ENCODE results near the gene FER1L5.

The FER1L5 gene

DNA sequence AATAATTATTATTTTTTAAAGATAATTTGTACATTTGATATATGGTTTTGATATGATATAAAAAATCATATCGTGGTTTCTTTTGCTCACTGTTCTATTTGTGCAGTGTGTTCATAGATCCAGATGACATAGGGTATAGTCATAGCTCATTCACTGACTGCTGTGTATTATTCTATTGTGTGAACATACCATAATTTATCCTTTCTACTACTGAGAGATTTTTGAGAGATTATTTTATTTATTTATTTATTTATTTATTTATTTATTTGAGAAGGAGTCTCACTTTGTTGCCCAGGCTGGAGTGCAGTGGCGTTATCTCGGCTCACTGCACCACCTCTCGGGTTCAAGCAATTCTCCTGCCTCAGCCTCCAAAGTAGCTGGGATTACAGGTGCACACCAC, 39.0 kb downstream of the FER1L5 start:
- FAIRE-seq: no peak

DNA sequence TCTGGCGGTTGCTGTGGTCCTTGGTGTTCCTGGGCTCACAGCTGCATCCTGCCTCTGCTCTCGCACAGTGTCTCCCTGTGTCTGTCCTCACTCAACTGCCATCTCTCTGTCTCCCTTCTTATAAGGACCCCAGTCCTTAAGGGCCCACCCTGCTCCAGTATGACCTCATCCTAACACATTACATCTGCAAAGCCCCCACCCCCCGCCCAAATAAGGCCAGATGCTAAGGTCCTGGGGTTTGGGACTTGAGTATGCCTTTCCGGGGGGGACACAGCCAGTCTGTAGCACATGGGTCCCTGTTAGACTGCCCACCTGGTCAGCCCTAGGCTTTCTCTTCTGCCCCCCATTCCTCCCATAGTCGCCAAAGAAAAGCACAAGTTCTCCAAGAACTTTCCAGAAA, 40.7 kb downstream of the FER1L5 start:
- FAIRE-seq: no peak

DNA sequence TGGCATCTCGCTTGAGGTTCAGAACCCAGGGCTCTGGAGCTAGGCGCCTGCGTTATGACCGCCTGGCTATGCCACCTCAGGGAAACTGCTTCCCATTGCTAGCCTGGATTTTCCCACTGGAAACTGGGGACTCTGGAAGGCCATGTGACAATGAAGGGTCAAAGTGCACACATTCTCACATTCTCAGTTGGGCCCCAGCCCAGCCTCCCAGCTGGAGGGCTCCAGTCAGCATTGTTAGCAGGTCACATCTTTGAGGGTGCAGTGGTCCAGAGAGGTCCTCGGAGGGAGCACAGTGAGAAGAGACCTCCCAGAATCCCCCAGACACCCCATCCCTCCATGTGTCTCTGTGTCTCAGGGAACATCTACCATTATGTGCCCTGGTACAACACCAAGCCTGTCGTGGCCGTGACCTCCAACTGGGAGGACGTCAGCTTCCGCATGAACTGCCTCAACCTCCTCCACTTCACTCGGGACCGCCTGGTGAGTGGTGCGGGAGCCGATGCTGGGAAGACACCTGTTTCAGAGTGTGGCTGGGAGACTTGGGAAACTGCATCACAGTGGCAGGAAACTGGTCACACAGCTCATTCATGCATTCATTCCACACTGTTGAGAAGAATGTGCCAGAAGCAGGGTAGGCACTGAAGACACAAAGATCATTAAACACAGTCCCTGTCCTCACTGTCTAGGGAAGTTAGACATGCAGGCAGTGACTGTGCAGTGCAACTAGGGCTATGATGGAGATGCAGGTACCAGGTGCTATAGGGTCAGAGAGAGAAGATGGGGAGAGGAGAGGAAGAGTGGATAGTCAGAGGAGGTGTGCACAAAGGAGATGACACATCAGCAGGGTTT, 41.6 kb downstream of the FER1L5 start:
- FAIRE-seq: no peak

DNA sequence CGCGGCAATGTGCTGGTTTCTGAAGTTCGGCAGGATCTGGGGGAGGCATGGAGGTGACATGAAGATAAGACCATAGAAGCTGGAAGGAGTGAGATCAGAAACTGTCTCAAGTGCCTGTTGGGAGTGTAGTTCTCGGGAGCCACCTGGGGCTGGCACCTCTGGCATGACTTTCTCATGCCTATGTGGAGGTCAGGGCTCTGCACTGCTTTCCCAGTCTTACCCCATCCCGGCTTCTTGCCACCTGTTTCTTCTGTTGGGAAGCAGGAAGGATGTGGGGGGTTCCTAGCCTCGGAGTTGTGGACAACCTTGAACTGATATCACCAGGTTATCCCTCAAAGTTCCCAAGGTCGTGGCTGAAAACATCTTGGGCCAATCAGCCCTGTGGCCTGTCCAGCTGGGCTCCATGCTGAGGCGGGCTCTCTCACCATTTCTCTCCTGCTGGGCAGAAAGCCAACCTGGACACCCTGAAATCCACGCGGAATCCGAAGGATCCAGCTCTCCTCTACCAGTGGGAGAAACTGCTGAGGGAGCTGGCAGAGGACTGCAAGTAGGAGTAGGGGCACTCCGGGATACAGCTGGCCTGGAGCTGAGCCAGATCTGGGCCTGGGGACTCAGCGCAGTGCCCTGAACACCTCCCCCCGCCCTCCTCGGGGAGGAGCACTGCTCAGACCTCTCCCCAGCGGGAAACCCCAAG, 42.5 kb downstream of the FER1L5 start:
- no peak for FAIRE-seq

DNA sequence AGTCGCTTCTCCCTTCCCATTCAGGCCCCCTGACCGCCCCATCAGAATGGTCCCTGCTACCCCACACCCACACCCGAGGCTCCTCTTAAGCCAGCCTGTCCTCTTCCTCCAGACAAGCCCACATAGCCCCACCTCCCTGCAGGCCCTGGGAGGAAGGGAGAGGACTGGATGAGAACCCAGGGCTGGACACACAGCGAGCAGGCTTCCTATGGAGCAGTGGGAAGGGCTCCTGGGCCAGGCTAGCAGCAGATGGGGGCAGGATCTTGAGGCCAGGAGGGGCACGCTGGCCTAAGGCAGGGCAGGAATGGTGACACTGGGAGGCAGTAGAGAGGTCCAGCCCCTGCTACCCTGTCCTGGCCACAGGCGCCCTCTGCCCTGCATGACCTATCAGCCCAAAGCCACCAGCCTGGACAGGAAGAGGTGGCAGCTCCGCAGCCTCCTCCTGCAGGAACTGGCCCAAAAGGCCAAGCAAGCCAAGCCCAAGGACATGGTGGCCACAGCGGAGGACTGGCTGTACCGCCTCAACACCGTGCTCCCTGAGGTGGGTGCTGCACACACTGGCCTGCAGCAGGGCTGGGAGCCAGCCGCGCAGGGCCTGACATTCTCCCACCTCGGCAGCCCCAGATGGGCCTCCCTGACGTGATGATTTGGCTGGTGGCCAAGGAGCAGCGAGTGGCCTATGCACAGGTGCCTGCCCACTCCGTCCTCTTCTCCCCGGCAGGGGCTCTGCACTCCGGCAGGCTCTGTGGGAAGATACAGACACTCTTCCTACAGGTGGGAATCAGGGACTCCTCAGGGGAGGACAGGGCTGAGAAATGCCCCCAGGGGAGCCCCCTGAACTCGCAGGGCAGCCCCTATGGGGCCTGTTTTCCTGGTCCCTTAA, 43.3 kb downstream of the FER1L5 start:
- FAIRE-seq: no peak

DNA sequence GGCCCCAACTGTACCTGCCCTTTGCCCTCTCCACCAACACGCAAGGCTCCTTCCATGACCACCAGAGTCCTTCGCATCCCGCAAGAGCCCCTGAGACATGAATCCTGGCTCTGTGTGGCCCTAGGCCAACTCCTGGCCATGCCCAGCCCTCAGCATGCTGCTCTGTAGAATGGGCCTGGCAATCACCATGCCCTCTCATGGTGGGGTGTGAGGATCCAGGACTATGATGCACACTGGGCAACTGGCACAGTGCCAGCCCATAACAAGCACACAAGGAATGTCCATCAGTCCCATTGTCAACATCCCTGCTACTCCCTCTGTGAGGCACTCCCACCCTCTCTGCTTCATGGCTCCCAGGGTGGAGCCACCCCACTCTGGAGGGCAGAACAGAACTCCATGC, 44.7 kb downstream of the FER1L5 start:
- no peak for FAIRE-seq

DNA sequence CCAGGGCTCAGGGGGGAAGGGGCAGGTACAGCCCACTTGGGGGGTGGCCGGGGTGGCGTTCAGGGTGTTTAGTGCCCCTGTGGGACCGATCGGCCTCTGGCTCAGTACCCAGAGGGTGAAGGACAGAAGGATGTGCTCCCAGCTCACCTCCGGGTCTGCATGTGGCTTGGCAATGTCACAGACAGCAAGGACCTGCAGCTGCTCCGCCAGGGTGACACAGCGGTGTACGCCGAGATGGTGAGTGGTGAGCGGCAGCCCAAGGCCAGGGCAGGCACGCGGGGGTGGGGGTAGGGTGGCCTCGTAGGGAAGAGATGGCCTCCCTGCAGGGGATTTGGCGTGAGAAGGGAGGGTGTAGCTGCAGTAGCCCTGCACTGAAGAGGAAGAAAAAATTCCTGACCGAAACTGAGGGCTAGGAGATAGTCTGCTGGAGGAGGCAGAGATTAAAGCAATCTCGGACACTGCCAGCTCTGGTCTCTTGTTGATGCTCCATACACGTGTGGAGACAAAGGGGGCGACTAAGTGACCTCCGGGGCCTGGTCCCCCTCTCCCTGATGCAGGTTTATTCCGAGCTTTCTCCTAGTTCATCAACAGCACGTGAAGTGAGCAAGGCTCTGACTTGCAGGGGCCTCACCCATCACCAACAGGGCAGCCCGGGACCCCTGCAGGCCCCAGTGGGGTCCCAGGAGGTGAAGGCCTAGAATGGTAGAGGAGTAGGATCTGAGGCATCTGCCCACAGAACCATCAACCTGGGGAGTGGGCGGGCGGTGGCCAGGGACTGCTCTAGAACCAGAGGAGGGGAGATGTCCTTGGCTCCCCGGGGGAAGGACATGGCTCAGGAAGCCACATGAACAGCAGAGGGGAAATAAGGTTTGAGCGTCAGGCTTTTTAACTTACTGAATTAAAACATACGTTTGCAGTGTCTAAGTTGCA, 45.4 kb downstream of the FER1L5 start:
- FAIRE-seq: no peak

DNA sequence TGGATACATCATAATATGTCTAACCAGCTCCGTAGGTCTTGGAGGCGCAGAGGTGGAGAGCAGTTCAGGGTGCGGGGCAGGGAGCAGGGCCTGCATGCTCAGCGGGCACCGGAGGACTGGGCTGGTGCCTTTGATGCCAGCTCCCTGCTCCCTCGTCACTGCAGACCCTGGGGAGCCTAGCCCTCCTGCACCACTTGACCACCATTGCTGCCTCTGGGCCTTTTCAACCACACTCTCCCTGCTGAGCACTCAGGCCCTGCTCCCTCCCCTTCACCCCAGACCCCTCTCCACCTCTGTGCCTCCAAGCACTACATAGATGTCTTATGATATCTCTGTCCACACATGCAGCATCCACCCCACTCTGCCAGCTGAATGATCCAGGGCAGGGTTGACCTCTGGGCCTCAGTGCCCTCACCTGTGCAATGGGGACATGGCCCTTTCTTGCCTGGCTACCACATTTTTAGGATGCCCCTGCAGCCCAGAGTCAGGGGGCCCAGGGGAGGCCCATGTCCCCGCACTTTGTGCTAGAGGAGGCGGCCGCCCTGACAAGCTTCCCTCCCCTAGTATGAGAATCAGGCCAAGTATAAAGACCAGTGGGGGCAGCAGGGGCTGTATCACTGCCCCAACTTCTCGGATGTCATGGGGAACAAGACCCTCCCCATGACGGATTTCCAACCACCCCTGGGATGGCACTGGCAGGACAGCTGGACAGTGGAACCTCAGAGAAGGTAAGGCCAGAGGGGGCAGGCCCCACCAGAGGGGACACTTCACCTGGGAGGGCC, 46.3 kb downstream of the FER1L5 start:
- FAIRE-seq: no peak

DNA sequence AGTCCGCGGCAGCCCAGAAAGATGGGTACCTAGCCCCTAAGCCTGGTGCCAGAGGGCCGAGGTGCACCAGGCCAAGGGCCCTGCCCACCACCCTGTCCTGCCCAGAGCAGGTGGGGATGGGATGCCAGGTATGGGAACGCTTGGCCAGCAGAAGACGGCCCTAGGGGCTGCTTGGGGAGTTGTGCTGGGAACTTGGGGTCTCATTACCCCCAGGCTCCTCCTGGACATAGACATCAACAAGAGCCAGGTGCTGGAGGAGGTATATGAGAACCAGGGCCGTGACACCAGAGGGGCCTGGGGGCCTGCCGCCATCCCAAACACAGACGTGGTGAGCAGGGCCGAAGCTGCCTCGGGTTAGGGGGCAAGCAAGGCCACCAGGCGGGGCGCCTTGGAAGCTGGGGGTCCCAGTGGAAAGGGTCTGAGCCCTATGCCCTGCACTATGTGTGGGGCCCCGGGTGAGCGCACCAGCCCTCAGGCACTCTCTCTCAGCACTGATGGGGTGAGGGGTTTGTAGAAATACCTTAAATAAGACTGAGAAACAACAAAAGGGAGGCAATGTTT, 46.9 kb downstream of the FER1L5 start:
- FAIRE-seq: no peak

DNA sequence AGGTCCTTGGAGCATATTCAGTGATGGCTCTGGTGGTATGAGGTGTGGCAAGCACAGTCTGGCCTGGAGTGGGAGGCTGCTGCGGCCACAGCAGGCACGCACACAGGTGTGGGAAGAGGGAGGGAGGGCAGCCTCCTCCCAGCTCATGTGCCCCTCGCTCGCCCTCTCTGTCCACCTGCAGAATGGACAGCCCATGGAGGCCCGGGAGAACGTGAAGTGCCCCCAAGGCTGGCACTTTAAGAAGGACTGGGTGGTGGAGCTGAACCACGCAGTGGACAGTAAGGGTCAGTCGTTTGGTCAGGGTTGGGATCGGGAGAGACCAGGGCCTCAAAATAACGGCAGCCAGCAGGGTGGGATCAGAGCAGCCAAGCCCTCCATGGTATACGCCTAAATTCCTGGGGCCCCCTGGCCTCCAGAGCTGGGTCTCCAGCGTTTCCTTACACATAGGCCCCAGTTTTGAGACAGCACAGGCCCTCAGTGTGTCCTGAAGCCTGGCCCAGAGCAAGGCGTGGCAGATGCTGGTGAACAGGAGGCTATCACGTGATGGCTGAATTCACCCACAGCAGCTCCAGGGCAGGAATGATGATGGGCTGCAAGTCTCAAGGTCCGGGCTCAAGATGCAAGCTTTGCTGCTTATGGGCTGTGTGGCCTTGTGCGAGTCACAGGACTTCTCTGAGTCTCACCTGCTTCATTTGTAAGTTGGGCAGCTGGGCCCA, 47.9 kb downstream of the FER1L5 start:
- no peak for FAIRE-seq

DNA sequence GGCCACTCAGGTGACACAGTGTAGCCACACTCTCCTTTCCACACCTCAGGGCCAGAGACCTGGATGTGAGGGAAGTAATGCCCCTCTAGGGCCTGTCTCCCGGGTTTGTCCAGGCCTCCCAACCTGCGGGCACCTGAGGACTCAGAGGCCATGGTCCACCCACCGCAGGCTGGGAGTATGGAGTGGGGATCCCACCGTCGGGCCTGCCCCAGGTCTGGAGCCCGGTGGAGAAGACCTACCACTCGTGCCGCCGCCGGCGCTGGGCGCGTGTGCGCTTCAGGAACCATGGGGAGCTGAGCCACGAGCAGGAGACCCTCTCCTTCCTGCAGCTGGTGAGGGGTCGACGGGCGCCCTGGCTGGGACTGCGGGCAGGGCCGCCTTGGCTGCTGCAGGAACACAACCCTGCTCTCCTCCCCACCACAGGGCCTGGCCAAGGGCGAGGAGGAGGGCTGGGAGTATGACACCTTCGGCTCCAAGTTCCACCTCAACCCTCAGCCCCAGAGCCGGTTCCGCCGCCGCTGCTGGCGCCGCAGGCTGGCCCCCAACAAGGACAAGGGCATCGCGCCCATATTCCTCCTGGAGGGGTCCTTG, 48.6 kb downstream of the FER1L5 start:
- FAIRE-seq: no peak

DNA sequence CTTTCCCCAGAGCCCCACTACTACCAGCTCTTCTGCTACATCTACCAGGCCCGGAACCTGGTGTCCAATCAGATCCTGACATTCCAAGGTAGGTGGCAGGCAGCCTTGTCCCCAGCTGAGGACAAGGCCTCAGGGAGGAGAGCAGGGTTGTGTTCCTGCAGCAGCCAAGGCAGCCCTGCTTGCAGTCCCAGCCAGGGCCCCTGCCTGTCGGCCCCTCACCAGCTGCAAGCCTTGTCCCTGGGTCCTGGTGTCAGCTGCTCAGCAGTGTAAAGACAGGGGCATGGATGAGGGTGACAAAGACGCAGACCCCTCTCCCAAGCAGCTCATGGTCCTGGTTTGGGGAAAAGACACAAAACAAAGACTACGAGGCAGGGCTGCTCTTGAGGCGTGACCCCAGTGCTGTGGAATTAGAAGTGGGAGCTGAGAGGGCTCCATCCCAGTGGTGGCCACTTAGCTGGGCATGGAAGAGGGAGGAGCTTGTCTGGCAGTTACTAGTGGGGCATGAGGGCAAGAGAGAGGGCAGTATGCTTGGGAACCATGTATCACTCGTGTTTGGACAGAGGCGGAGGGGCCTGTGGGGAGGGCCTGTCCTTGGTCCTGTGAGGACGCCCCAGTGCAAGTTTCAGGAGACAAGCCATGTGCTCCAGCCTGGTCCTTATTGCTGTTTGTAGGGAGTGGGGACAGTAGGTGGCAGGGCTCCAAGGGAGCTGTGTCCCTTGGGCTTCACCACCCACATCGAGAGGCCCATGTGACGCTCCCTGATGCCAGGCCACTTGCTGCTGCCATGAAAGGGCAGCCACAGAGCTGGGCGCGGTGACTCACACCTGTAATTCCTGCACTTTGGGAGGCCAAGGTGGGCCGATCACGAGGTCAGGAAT, 49.8 kb downstream of the FER1L5 start:
- FAIRE-seq: no peak

DNA sequence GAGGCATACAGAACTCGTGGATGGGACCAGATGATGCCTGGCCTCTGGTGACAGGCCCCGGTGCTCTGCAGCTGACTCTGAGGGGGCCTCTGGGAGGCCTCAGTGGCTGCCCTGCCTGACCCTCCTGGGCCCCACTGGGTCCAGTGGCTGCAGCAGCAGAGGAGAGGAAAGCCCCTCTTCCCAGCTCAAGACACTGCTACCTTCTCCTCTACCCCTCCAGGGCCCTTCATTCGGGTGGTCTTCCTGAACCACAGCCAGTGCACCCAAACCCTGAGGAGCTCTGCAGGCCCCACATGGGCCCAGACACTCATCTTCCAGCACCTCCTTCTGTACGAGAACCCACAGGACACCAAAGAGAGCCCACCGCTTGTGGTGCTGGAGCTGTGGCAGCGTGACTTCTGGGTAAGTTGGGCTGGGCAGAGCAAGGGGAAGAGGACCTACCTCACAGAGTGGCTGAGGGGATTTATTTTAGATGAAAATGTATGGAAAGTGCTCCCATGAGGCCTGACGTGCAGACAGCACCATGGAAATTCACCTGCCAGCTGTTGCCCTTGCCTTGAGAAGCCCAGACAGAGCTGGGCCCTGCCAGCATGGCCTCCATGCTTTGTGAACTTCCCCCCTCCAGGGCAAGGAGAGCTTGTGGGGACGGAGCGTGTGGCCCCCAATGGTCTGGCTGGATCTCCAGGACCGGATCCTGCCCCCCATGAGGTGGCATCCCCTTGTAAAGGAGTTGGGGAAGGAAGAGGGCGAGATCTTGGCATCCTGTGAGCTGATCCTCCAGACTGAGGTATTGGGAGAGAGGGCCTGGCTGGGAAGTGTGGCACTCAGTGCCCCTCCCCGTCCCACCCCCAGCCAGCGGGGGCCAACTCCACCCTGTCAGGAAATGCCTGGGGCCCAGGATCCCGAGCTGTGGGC, 51.0 kb downstream of the FER1L5 start:
- no peak for FAIRE-seq

DNA sequence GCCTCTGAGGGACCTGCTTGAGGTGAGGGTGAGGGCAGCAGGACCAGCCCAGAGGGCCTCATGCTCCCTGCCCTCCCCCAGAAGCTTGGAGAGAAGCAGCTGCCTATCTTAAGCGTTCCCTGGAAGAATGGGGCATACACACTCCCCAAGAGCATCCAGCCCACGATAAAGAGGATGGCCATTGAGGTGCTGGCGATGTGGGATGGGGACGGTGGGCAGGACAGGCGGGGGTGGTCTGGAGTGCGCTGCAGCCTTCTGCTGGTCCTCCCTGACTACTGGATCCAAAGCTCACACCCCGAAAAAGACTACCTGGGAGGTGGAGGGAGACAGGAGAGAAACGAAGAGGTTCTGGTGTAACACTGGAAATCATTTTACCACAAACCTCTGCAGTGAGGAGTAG, 51.7 kb downstream of the FER1L5 start:
- no peak for FAIRE-seq

DNA sequence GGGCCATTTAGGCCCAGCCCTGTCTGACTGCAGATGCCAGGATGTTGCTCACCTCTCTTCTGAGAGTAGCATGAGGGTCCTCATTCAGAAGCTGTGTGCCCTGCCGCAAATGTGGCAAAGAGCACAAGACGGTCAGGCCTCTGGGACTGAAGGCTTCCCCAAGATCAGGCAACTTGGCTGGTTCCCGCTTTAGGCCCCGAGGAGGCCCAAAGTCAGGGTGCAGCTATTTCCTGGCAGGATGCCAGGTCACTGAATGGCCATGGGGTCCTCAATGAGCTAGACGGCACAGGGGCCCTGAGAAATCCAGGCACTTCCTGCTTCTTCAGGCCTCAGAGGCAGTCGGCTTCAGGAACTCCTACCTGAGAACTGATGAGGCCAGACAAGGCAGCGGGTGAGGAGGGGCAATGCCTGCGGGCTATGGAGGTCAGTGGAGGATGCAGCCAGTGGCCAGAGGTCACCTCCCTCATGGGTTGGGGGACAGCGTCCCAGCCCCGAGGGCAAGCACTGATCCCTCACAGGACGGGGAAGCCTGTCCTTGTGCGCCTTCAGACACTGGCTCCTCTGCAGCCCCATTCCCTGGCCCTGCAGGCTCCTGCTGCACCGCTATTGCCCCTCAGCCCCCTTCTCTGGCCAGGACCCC, 52.4 kb downstream of the FER1L5 start:
- FAIRE-seq: no peak

DNA sequence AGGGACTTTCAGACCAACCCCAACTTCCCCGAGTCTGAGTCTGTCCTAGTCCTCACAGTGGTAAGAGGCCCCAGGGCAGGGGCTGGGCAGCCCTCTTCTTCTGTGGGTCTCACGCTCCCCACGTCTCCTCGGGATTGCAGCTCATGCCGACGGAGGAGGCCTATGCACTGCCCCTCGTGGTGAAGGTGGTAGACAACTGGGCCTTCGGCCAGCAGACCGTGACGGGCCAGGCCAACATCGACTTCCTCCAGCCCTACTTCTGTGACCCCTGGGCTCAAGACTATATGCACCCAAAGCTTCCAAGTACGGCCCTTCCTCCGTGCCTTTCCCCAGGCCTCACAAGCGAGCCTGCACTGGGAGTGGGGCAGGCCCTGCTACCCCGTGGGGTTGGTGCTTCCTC, 53.0 kb downstream of the FER1L5 start:
- FAIRE-seq: no peak

DNA sequence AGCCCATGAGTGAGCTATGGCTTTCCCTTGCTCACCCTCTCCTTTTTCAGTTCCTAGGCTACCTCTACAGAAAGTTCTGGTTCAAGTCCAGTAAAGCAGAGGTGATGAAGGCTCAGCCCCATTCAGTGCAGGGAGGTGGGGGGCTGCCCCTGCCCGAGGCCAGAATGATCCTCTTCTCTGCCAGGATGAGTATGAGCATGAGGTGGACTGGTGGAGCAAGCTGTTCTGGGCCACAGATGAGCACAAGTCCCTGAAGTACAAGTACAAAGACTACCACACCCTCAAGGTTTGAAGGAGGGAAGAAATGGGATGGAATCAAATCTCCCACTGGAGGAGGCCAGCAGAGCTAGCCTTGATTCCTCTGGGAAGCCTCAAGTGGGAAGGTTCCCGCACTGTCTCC, 54.9 kb downstream of the FER1L5 start:
- FAIRE-seq: no peak
